Measurements from ENCODE around the gene SLC35F6.
A peak's percentile ranks its signal among the peaks of the same experiment; 100 is the strongest.

SLC35F6 gene

GRCh38 chr2:26768759-26769088 lies 4.6 kb downstream of the SLC35F6 start:
- Histone ChIP-seq H4K8ac (ENCODE audit: low read depth, low read length) (no peak overlapping the region), H4K91ac (ENCODE audit: low read depth, low read length) (no peak overlapping the region), H3K9me3 (ENCODE audit: insufficient read depth, low read depth, low read length) (no peaks in the 10 kb centered on the region), H3K4me2 (ENCODE audit: low read length) (no peak overlapping the region), H3K23ac (ENCODE audit: low read length) (no peak overlapping the region), H3K27me3 (ENCODE audit: insufficient read depth, low read length) (no peaks in the 10 kb centered on the region), H4K12ac (ENCODE audit: low read depth, low read length) (no peak overlapping the region), H3K27ac (ENCODE audit: low read depth, low read length) (no peak overlapping the region), H3K4me1 (ENCODE audit: control insufficient read depth in 1 of 2, insufficient read depth in 2 of 2, low read length in 2 of 2) (peaks cover 24 to 29% of the 10 kb centered on the region in 2 experiments), H2AK5ac (ENCODE audit: low read length) (no peak overlapping the region), H3K4me3 (ENCODE audit: low read depth, low read length) (no peak overlapping the region), H2BK120ac (ENCODE audit: insufficient read depth, low read length, poor library complexity) (no peak overlapping the region), H3K36me3 (ENCODE audit: control insufficient read depth in 1 of 2, insufficient read depth in 2 of 2, low read length in 2 of 2) (peaks cover 0 to 4% of the 10 kb centered on the region in 2 experiments), H3K79me2 (ENCODE audit: control insufficient read depth, insufficient read depth, low read length, poor library complexity) (peaks cover 10% of the 10 kb centered on the region), H3K9ac (ENCODE audit: low read length) (no peak overlapping the region), H2AFZ (ENCODE audit: insufficient read depth, low read length, poor library complexity) (no peak overlapping the region), H3K18ac (ENCODE audit: low read length) (peak overlapping the region; percentile 49), H3K79me1 (ENCODE audit: low read length) (peaks cover 6% of the 10 kb centered on the region), H2BK5ac (ENCODE audit: low read depth, low read length, poor library complexity) (no peak overlapping the region), H3K14ac (ENCODE audit: low read length) (no peak overlapping the region), H3K4ac (ENCODE audit: low read depth, low read length) (no peak overlapping the region), H2BK12ac (ENCODE audit: low read length) (no peak overlapping the region)
- no peak for DNase-seq
- WGBS (ENCODE audit: extremely low coverage, insufficient coverage, insufficient read length): no CpG with 5 or more reads among the region's 3 CpGs

DNA sequence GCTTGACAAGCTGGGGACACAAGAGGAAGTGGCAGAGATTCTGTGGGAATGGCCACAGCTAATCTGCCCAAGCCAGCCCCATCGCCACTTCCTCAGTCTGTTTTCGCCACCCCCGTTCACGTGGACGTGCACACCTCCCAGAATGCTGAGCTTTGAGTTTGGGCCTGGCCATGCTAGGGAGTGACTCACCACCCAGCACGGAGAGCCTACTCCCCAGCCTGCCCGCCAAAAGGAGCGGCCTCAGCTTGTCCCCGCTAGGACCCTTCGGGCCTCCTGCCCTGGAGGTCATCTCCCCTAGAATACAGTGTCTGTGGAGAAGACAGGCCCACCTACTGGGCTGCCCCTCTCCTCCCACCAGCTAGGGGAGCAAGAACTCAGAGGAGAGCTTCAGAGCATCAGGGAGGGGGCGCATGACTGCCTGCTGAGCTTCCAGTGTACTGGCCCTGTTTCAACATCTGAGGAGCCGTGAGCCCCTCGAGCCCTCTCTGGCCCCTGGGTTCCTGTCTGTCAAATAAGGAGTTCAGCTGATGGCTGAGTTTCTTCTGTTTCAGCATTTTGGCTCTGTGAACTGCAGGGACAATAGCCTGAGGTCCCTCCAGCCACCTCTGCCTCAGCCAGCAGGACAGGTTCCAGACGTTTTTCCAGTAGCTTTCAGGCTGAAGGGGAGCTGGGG lies 5.1 kb downstream of the SLC35F6 start:
- H3K27me3 ChIP-seq (ENCODE audit: insufficient read depth, low read length): no peaks in the 10 kb centered on the region
- peaks cover 9% of the 10 kb centered on the region for H3K79me2 ChIP-seq (ENCODE audit: control insufficient read depth, insufficient read depth, low read length, poor library complexity)
- no peak overlapping the region for H4K8ac ChIP-seq (ENCODE audit: low read depth, low read length)
- H2AK5ac ChIP-seq (ENCODE audit: low read length): no peak overlapping the region
- H4K12ac ChIP-seq (ENCODE audit: low read depth, low read length): no peak overlapping the region
- peaks cover 24 to 29% of the 10 kb centered on the region in 2 experiments for H3K4me1 ChIP-seq (ENCODE audit: control insufficient read depth in 1 of 2, insufficient read depth in 2 of 2, low read length in 2 of 2)
- no peak overlapping the region for H2BK5ac ChIP-seq (ENCODE audit: low read depth, low read length, poor library complexity)
- peak overlapping the region; percentile 9 for H3K14ac ChIP-seq (ENCODE audit: low read length)
- peaks cover 5% of the 10 kb centered on the region for H3K79me1 ChIP-seq (ENCODE audit: low read length)
- no peak overlapping the region for H2AFZ ChIP-seq (ENCODE audit: insufficient read depth, low read length, poor library complexity)
- peak overlapping the region; percentile 6 for H3K4ac ChIP-seq (ENCODE audit: low read depth, low read length)
- peaks cover 2 to 6% of the 10 kb centered on the region in 2 experiments for H3K36me3 ChIP-seq (ENCODE audit: control insufficient read depth in 1 of 2, insufficient read depth in 2 of 2, low read length in 2 of 2)
- no peaks in the 10 kb centered on the region for H3K9me3 ChIP-seq (ENCODE audit: insufficient read depth, low read depth, low read length)
- no peak overlapping the region for H2BK120ac ChIP-seq (ENCODE audit: insufficient read depth, low read length, poor library complexity)
- peak; percentile 60 to 68 for DNase-seq
- no peak overlapping the region for H3K4me3 ChIP-seq (ENCODE audit: low read depth, low read length)
- no peak overlapping the region for H4K91ac ChIP-seq (ENCODE audit: low read depth, low read length)
- peak overlapping the region; percentile 20 for H3K27ac ChIP-seq (ENCODE audit: low read depth, low read length)
- H3K23ac ChIP-seq (ENCODE audit: low read length): no peak overlapping the region
- H2BK12ac ChIP-seq (ENCODE audit: low read length): no peak overlapping the region
- WGBS (ENCODE audit: extremely low coverage, insufficient coverage, insufficient read length): no CpG with 5 or more reads among the region's 14 CpGs
- no peak overlapping the region for H3K4me2 ChIP-seq (ENCODE audit: low read length)
- H3K18ac ChIP-seq (ENCODE audit: low read length): peak overlapping the region; percentile 49
- no peak overlapping the region for H3K9ac ChIP-seq (ENCODE audit: low read length)

- H3K36me3 ChIP-seq (ENCODE audit: control insufficient read depth in 1 of 2, insufficient read depth in 2 of 2, low read length in 2 of 2): peaks cover 21 to 24% of the 10 kb centered on the region in 2 experiments
- peaks cover 16 to 18% of the 10 kb centered on the region in 2 experiments for H3K4me1 ChIP-seq (ENCODE audit: control insufficient read depth in 1 of 2, insufficient read depth in 2 of 2, low read length in 2 of 2)
- no peak overlapping the region for H3K4me3 ChIP-seq (ENCODE audit: low read depth, low read length)
These were observed 7.0 kb downstream of the SLC35F6 start for GRCh38 chr2:26770986-26771586.

DNA sequence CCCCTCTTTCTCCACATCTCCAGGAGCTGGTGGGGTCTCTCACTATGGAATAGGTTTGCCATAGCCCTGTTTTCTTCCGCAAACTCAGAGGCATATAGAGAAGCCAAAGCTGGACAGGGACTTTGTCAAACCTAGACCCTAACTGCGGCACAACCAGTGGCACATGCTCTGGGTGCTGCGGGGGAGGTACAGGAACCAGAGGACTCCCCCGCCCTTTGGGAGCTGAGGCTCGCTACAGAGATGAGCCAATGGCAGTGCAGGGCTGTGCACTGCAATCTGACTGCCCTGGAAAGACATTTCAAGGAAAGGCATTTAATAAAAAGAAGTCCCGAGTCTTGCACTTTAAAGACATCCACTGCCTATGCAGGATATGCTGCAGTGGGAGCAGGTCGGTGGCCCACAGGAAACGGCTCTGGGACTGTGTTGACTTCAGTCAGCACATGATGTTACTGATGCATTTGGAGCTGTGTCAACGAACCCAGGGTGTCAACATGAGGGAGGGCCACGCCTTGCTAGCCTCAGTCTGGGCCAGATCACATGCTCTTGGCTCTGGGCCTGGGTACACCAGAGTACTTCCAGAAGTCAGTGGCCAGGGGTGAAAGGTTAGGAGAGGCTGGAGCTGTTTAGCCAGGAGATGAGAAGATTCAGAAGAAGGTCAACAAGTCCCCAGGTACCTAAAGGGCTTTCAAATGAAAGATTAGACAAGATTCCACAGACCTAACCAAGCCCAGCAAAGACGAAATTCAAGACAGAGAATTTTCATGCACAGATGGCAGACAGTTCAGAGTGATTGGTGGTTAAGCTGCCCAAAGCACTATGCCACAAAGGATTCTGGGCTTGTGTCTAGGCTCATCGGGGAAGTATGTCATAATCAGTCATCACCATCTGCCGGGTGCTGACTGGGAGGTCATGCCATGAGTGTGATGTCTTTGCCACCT lies 8.2 kb downstream of the SLC35F6 start:
- Histone ChIP-seq H3K79me2 (ENCODE audit: control insufficient read depth, insufficient read depth, low read length, poor library complexity) (no peaks in the 10 kb centered on the region), H3K4me3 (ENCODE audit: low read depth, low read length) (no peak overlapping the region), H3K23ac (ENCODE audit: low read length) (no peak overlapping the region), H4K12ac (ENCODE audit: low read depth, low read length) (no peak overlapping the region), H3K9ac (ENCODE audit: low read length) (no peak overlapping the region), H4K91ac (ENCODE audit: low read depth, low read length) (no peak overlapping the region), H3K4me1 (ENCODE audit: control insufficient read depth in 1 of 2, insufficient read depth in 2 of 2, low read length in 2 of 2) (peaks cover 15 to 16% of the 10 kb centered on the region in 2 experiments), H3K18ac (ENCODE audit: low read length) (no peak overlapping the region), H2BK5ac (ENCODE audit: low read depth, low read length, poor library complexity) (no peak overlapping the region), H3K4ac (ENCODE audit: low read depth, low read length) (no peak overlapping the region), H3K9me3 (ENCODE audit: insufficient read depth, low read depth, low read length) (no peaks in the 10 kb centered on the region), H3K14ac (ENCODE audit: low read length) (no peak overlapping the region), H2BK120ac (ENCODE audit: insufficient read depth, low read length, poor library complexity) (no peak overlapping the region), H3K79me1 (ENCODE audit: low read length) (peaks cover 2% of the 10 kb centered on the region), H4K8ac (ENCODE audit: low read depth, low read length) (no peak overlapping the region), H3K36me3 (ENCODE audit: control insufficient read depth in 1 of 2, insufficient read depth in 2 of 2, low read length in 2 of 2) (peaks cover 30 to 31% of the 10 kb centered on the region in 2 experiments), H3K27ac (ENCODE audit: low read depth, low read length) (no peak overlapping the region), H2AFZ (ENCODE audit: insufficient read depth, low read length, poor library complexity) (no peak overlapping the region), H3K27me3 (ENCODE audit: insufficient read depth, low read length) (no peaks in the 10 kb centered on the region), H2BK12ac (ENCODE audit: low read length) (no peak overlapping the region), H2AK5ac (ENCODE audit: low read length) (no peak overlapping the region), H3K4me2 (ENCODE audit: low read length) (no peak overlapping the region)
- peak; percentile 51 to 52 for DNase-seq
- WGBS (ENCODE audit: extremely low coverage, insufficient coverage, insufficient read length): no CpG with 5 or more reads among the region's 13 CpGs

More at GRCh38 chr2:26770986-26771586, 7.0 kb downstream of the SLC35F6 start:
- H3K27me3 ChIP-seq (ENCODE audit: insufficient read depth, low read length): no peaks in the 10 kb centered on the region
- H2BK5ac ChIP-seq (ENCODE audit: low read depth, low read length, poor library complexity): no peak overlapping the region
- no CpG with 5 or more reads among the region's 6 CpGs for whole genome bisulfite sequencing (ENCODE audit: extremely low coverage, insufficient coverage, insufficient read length)
- no peak overlapping the region for H2AFZ ChIP-seq (ENCODE audit: insufficient read depth, low read length, poor library complexity)
- H3K18ac ChIP-seq (ENCODE audit: low read length): no peak overlapping the region
- H3K23ac ChIP-seq (ENCODE audit: low read length): no peak overlapping the region
- H4K91ac ChIP-seq (ENCODE audit: low read depth, low read length): no peak overlapping the region
- H2BK120ac ChIP-seq (ENCODE audit: insufficient read depth, low read length, poor library complexity): no peak overlapping the region
- peak in 1 of 2 donors; percentile 24 for DNase-seq
- no peaks in the 10 kb centered on the region for H3K9me3 ChIP-seq (ENCODE audit: insufficient read depth, low read depth, low read length)
- no peak overlapping the region for H3K14ac ChIP-seq (ENCODE audit: low read length)
- no peak overlapping the region for H3K27ac ChIP-seq (ENCODE audit: low read depth, low read length)
- peak overlapping the region; percentile 34 for H3K4ac ChIP-seq (ENCODE audit: low read depth, low read length)
- H2BK12ac ChIP-seq (ENCODE audit: low read length): no peak overlapping the region
- H4K8ac ChIP-seq (ENCODE audit: low read depth, low read length): no peak overlapping the region
- H3K4me2 ChIP-seq (ENCODE audit: low read length): no peak overlapping the region
- H2AK5ac ChIP-seq (ENCODE audit: low read length): no peak overlapping the region
- H3K9ac ChIP-seq (ENCODE audit: low read length): no peak overlapping the region
- no peaks in the 10 kb centered on the region for H3K79me2 ChIP-seq (ENCODE audit: control insufficient read depth, insufficient read depth, low read length, poor library complexity)
- peaks cover 2% of the 10 kb centered on the region for H3K79me1 ChIP-seq (ENCODE audit: low read length)
- H4K12ac ChIP-seq (ENCODE audit: low read depth, low read length): no peak overlapping the region
